Neural cell (in vitro differentiated cells): ENCODE measurements around the gene ZNF563. TPM values are rescaled to one million over a fixed set of nuclear protein-coding genes. Genes with fewer than 3 reads are reported as not detected.

Source experiments
- H2AFZ ChIP-seq: fragments of 200-600, 300-800 bp; sonication (generic), shearing (Covaris generic); 2 replicates; pipeline ENCODE4 v1.6.0; 2014; ENCODE audit warnings: low read depth, mild to moderate bottlenecking, antibody characterized with exemption, low read length, moderate library complexity
- H3F3A ChIP-seq: fragments of 200-600 bp; shearing (Covaris generic); 2 replicates; pipeline ENCODE4 v1.6.1; 2016; ENCODE audit warnings: mild to moderate bottlenecking, moderate library complexity, mixed read lengths, antibody characterized with exemption, low read length; ENCODE audit not compliant: insufficient read depth, poor library complexity, severe bottlenecking
- H3K27ac ChIP-seq: fragments of 200-600, 300-800 bp; sonication (generic), shearing (Covaris generic); 2 replicates; pipeline ENCODE4 v1.5.1; 2014; ENCODE audit warnings: mild to moderate bottlenecking, low read length, moderate library complexity
- H3K27me3 ChIP-seq: fragments of 300-800, 200-600 bp; sonication (generic), shearing (Covaris generic); 2 replicates; pipeline ENCODE4 v1.6.0; 2014; ENCODE audit warnings: mild to moderate bottlenecking, low read depth, low read length, moderate library complexity; ENCODE audit not compliant: insufficient read depth
- H3K36me3 ChIP-seq: fragments of 300-800, 200-600 bp; sonication (generic), shearing (Covaris generic); 2 replicates; pipeline ENCODE4 v1.5.1; 2014; ENCODE audit warnings: mild to moderate bottlenecking, antibody characterized with exemption, low read length, moderate library complexity; ENCODE audit not compliant: insufficient read depth
- H3K4me2 ChIP-seq: fragments of 300-800, 200-600 bp; sonication (generic), shearing (Covaris generic); 2 replicates; pipeline ENCODE4 v1.6.0; 2014; ENCODE audit warnings: mild to moderate bottlenecking, low read length
- H3K4me3 ChIP-seq: fragments of 300-800, 200-600 bp; sonication (generic), shearing (Covaris generic); 2 replicates; pipeline ENCODE4 v1.5.1; 2014; ENCODE audit warnings: mild to moderate bottlenecking, low read length, moderate library complexity
- H3K79me2 ChIP-seq: fragments of 200-600 bp; shearing (Covaris generic); replicated peaks from 2 replicates; pipeline ENCODE4 v1.6.0; 2014; ENCODE audit warnings: mild to moderate bottlenecking, low read length, moderate library complexity; ENCODE audit not compliant: insufficient read depth
- H3K9ac ChIP-seq: fragments of 300-800, 200-600 bp; sonication (generic), shearing (Covaris generic); 2 replicates; pipeline ENCODE4 v1.6.1; 2016; ENCODE audit warnings: mild to moderate bottlenecking, low read length, mixed read lengths
- H3K9me2 ChIP-seq: fragments of 200-600 bp; shearing (Covaris generic); 2 replicates; pipeline ENCODE4 v1.6.1; 2016; ENCODE audit warnings: mild to moderate bottlenecking, low read length, mixed read lengths; ENCODE audit not compliant: insufficient read depth
- H3K9me3 ChIP-seq: fragments of 200-600, 300-800 bp; sonication (generic), shearing (Covaris generic); 2 replicates; pipeline ENCODE4 v1.6.1; 2016; ENCODE audit warnings: mild to moderate bottlenecking, mixed run types, low read length, moderate library complexity, mixed read lengths
- H4K20me1 ChIP-seq: fragments of 200-600 bp; shearing (Covaris generic); 2 replicates; pipeline ENCODE4 v1.6.1; 2016; ENCODE audit warnings: mild to moderate bottlenecking, mixed run types; ENCODE audit not compliant: insufficient read depth
- CTCF ChIP-seq: fragments of 450-650 bp; IDR thresholded peaks from 2 replicates; pipeline ENCODE4 v1.5.1; 2014; ENCODE audit warnings: antibody characterized with exemption, mild to moderate bottlenecking, moderate library complexity; ENCODE audit not compliant: poor library complexity, severe bottlenecking
- EP300 ChIP-seq: fragments of 450-650 bp; conservative IDR thresholded peaks from 2 replicates; pipeline ENCODE4 v1.6.1; 2014; ENCODE audit warnings: antibody characterized with exemption, mild to moderate bottlenecking, moderate library complexity; ENCODE audit not compliant: poor library complexity, severe bottlenecking
- EZH2 ChIP-seq: fragments of 200-600, 300-800 bp; shearing (Covaris generic), sonication (generic); IDR thresholded peaks from 2 replicates; pipeline ENCODE4 v1.6.1; 2014; ENCODE audit warnings: antibody characterized with exemption, low read length, borderline replicate concordance, mild to moderate bottlenecking; ENCODE audit not compliant: insufficient read depth, poor library complexity, severe bottlenecking
- MXI1 ChIP-seq: fragments of 450-650 bp; conservative IDR thresholded peaks from 2 replicates; pipeline ENCODE4 v1.6.1; 2014; ENCODE audit warnings: antibody characterized with exemption, mild to moderate bottlenecking; ENCODE audit not compliant: poor library complexity, severe bottlenecking
- POLR2AphosphoS5 ChIP-seq: IDR thresholded peaks from 2 replicates; pipeline ENCODE4 v1.6.1; 2012
- RAD21 ChIP-seq: fragments of 450-650 bp; conservative IDR thresholded peaks from 2 replicates; pipeline ENCODE4 v1.6.1; 2014; ENCODE audit warnings: antibody characterized with exemption, mild to moderate bottlenecking, moderate library complexity
- SMC3 ChIP-seq: fragments of 450-650 bp; conservative IDR thresholded peaks from 2 replicates; pipeline ENCODE4 v1.6.1; 2014; ENCODE audit warnings: antibody characterized with exemption, mild to moderate bottlenecking, moderate library complexity; ENCODE audit not compliant: poor library complexity
- TAF1 ChIP-seq: IDR thresholded peaks from 2 replicates; pipeline ENCODE4 v1.6.1; 2012; ENCODE audit warnings: low read depth
- polyA plus RNA-seq: library from polyadenylated mRNA; depleted of rRNA; stranded (reverse); fragments of >200 nt; gene quantifications from 2 replicates; pipeline ENCODE4 v1.2.3, GENCODE V29; 2014
- TF ChIP-seq, protein P1 (sequence below): IDR thresholded peaks from 2 replicates; pipeline ENCODE4 v1.6.1; 2012; ENCODE audit warnings: borderline replicate concordance

ZNF563 gene
- polyA plus RNA-seq, 1 donor from 2014 or later = 3.6 TPM

- H3K4me3 ChIP-seq = no peak overlapping the region
- no peaks in the 10 kb centered on the region for H3K27me3 ChIP-seq
- H4K20me1 ChIP-seq = no peaks in the 10 kb centered on the region
- H3K9ac ChIP-seq = no peak overlapping the region
- H3K4me2 ChIP-seq = no peak overlapping the region
- H3K27ac ChIP-seq = no peak overlapping the region
- no peak for TF ChIP-seq MXI1
- TF ChIP-seq CTCF = no peak
- TF ChIP-seq EP300 = no peak
- TF ChIP-seq TAF1 = no peak
- no peak for TF ChIP-seq RAD21
- no peak for TF ChIP-seq SMC3
- TF ChIP-seq, protein P1, sequence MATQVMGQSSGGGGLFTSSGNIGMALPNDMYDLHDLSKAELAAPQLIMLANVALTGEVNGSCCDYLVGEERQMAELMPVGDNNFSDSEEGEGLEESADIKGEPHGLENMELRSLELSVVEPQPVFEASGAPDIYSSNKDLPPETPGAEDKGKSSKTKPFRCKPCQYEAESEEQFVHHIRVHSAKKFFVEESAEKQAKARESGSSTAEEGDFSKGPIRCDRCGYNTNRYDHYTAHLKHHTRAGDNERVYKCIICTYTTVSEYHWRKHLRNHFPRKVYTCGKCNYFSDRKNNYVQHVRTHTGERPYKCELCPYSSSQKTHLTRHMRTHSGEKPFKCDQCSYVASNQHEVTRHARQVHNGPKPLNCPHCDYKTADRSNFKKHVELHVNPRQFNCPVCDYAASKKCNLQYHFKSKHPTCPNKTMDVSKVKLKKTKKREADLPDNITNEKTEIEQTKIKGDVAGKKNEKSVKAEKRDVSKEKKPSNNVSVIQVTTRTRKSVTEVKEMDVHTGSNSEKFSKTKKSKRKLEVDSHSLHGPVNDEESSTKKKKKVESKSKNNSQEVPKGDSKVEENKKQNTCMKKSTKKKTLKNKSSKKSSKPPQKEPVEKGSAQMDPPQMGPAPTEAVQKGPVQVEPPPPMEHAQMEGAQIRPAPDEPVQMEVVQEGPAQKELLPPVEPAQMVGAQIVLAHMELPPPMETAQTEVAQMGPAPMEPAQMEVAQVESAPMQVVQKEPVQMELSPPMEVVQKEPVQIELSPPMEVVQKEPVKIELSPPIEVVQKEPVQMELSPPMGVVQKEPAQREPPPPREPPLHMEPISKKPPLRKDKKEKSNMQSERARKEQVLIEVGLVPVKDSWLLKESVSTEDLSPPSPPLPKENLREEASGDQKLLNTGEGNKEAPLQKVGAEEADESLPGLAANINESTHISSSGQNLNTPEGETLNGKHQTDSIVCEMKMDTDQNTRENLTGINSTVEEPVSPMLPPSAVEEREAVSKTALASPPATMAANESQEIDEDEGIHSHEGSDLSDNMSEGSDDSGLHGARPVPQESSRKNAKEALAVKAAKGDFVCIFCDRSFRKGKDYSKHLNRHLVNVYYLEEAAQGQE = no peak
- no peak for TF ChIP-seq EZH2
- no peak for TF ChIP-seq POLR2AphosphoS5
- H3K79me2 ChIP-seq = peaks cover 41% of the 10 kb centered on the region
- no peaks in the 10 kb centered on the region for H3K9me2 ChIP-seq
- no peaks in the 10 kb centered on the region for H3K36me3 ChIP-seq
- H3K9me3 ChIP-seq = no peaks in the 10 kb centered on the region
- no peak overlapping the region for H2AFZ ChIP-seq
- H3F3A ChIP-seq = no peaks in the 10 kb centered on the region
These were observed 49.2 kb downstream of the ZNF563 start for GRCh38 chr19:12284226-12284625.

GRCh38 chr19:12278713-12279112 is 54.7 kb downstream of the ZNF563 start:
- Histone ChIP-seq H4K20me1 (no peaks in the 10 kb centered on the region), H3K9me2 (no peaks in the 10 kb centered on the region), H2AFZ (no peak overlapping the region), H3K9me3 (peaks cover 12% of the 10 kb centered on the region), H3K4me3 (no peak overlapping the region), H3K36me3 (peaks cover 8% of the 10 kb centered on the region), H3K27ac (no peak overlapping the region), H3K9ac (no peak overlapping the region), H3F3A (no peaks in the 10 kb centered on the region), H3K27me3 (no peaks in the 10 kb centered on the region), H3K4me2 (no peak overlapping the region), H3K79me2 (peaks cover 29% of the 10 kb centered on the region)
- TF ChIP-seq, protein P1 = no peak
- TF ChIP-seq EP300 = no peak
- no peak for TF ChIP-seq POLR2AphosphoS5
- TF ChIP-seq SMC3 = no peak
- TF ChIP-seq RAD21 = no peak
- TF ChIP-seq MXI1 = no peak
- TF ChIP-seq EZH2 = no peak
